DOHH2 (cell line): ENCODE data around the gene MIX23.

Experiments used
- H3F3A ChIP-seq: fragments of 200-600 bp; sonication (generic), shearing (Covaris generic); 2 replicates; pipeline ENCODE4 v1.6.0; 2016; ENCODE audit warnings: antibody characterized with exemption, mild to moderate bottlenecking; ENCODE audit not compliant: control insufficient read depth, insufficient read depth
- H3K27ac ChIP-seq: fragments of 200-600 bp; sonication (generic); 2 replicates; pipeline ENCODE4 v1.5.1; 2014; ENCODE audit warnings: low read depth, mild to moderate bottlenecking, low read length, moderate library complexity
- H3K27me3 ChIP-seq: fragments of 200-600 bp; sonication (generic); 2 replicates; pipeline ENCODE4 v1.6.1; 2014; ENCODE audit warnings: mild to moderate bottlenecking, low read length, mixed read lengths; ENCODE audit not compliant: control insufficient read depth
- H3K36me3 ChIP-seq: fragments of 200-600 bp; sonication (generic); 2 replicates; pipeline ENCODE4 v1.6.1; 2014; ENCODE audit warnings: mild to moderate bottlenecking, low read length, moderate library complexity, mixed read lengths; ENCODE audit not compliant: control insufficient read depth
- H3K4me1 ChIP-seq: fragments of 200-600 bp; sonication (generic); 2 replicates; pipeline ENCODE4 v1.6.1; 2014; ENCODE audit warnings: mild to moderate bottlenecking, low read length, mixed read lengths; ENCODE audit not compliant: control insufficient read depth
- H3K4me2 ChIP-seq: fragments of 200-600 bp; sonication (generic); 2 replicates; pipeline ENCODE4 v1.6.0; 2014; ENCODE audit warnings: mild to moderate bottlenecking, low read length, moderate library complexity
- H3K4me3 ChIP-seq: fragments of 200-600 bp; sonication (generic); 2 replicates; pipeline ENCODE4 v1.5.1; 2014; ENCODE audit warnings: mild to moderate bottlenecking, low read length, mixed read lengths
- H3K79me2 ChIP-seq: fragments of 200-600 bp; sonication (generic); 2 replicates; pipeline ENCODE4 v1.6.1; 2014; ENCODE audit warnings: mild to moderate bottlenecking, low read length, mixed read lengths; ENCODE audit not compliant: control insufficient read depth
- H3K9me2 ChIP-seq: fragments of 200-600 bp; sonication (generic); replicated peaks from 2 replicates; pipeline ENCODE4 v1.6.1; 2014; ENCODE audit warnings: mild to moderate bottlenecking, low read length, mixed read lengths; ENCODE audit not compliant: control insufficient read depth
- H3K9me3 ChIP-seq: fragments of 200-600 bp; sonication (generic); 2 replicates; pipeline ENCODE4 v1.6.1; 2014; ENCODE audit warnings: antibody characterized with exemption, low read length, mixed read lengths; ENCODE audit not compliant: control insufficient read depth, insufficient read depth
- H4K20me1 ChIP-seq: fragments of 200-600 bp; sonication (generic); 2 replicates; pipeline ENCODE4 v1.6.0; 2014; ENCODE audit warnings: low read depth, mild to moderate bottlenecking, antibody characterized with exemption, low read length, moderate library complexity; ENCODE audit not compliant: control insufficient read depth, insufficient read depth
- EZH2phosphoT487 ChIP-seq: fragments of 200-600 bp; sonication (generic); IDR thresholded peaks from 2 replicates; pipeline ENCODE4 v1.6.1; 2017; ENCODE audit warnings: borderline replicate concordance, mild to moderate bottlenecking, antibody characterized with exemption, low read length, moderate library complexity, mixed read lengths
- TF ChIP-seq, protein P1 (sequence below): fragments of 200-600 bp; sonication (generic); IDR thresholded peaks from one replicate; pipeline ENCODE4 v1.5.1; 2014; ENCODE audit warnings: antibody characterized with exemption, mild to moderate bottlenecking, low read depth, low read length; ENCODE audit not compliant: poor library complexity, severe bottlenecking

Gene MIX23

GRCh38 chr3:122312826-122313225 is 70.2 kb downstream of the MIX23 start:
- Histone ChIP-seq H3K27ac (no peak overlapping the region), H3K4me2 (no peak overlapping the region), H3F3A (no peaks in the 10 kb centered on the region), H3K9me2 (no peaks in the 10 kb centered on the region), H3K27me3 (no peaks in the 10 kb centered on the region; the same call in 1 of the 2 replicates), H3K79me2 (no peaks in the 10 kb centered on the region), H3K9me3 (no peaks in the 10 kb centered on the region), H4K20me1 (no peaks in the 10 kb centered on the region), H3K4me3 (no peak overlapping the region), H3K4me1 (no peaks in the 10 kb centered on the region), H3K36me3 (no peaks in the 10 kb centered on the region)
- TF ChIP-seq, protein P1, sequence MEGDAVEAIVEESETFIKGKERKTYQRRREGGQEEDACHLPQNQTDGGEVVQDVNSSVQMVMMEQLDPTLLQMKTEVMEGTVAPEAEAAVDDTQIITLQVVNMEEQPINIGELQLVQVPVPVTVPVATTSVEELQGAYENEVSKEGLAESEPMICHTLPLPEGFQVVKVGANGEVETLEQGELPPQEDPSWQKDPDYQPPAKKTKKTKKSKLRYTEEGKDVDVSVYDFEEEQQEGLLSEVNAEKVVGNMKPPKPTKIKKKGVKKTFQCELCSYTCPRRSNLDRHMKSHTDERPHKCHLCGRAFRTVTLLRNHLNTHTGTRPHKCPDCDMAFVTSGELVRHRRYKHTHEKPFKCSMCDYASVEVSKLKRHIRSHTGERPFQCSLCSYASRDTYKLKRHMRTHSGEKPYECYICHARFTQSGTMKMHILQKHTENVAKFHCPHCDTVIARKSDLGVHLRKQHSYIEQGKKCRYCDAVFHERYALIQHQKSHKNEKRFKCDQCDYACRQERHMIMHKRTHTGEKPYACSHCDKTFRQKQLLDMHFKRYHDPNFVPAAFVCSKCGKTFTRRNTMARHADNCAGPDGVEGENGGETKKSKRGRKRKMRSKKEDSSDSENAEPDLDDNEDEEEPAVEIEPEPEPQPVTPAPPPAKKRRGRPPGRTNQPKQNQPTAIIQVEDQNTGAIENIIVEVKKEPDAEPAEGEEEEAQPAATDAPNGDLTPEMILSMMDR: no peak
- TF ChIP-seq EZH2phosphoT487: no peak

GRCh38 chr3:122310361-122310760 is 72.7 kb downstream of the MIX23 start:
- no peaks in the 10 kb centered on the region for H3K79me2 ChIP-seq
- no peaks in the 10 kb centered on the region for H4K20me1 ChIP-seq
- no peak overlapping the region for H3K4me2 ChIP-seq
- no peaks in the 10 kb centered on the region for H3K9me3 ChIP-seq
- no peak overlapping the region for H3K27ac ChIP-seq
- no peaks in the 10 kb centered on the region for H3K9me2 ChIP-seq
- no peak overlapping the region for H3K4me3 ChIP-seq
- H3F3A ChIP-seq: no peaks in the 10 kb centered on the region
- H3K36me3 ChIP-seq: no peaks in the 10 kb centered on the region
- TF ChIP-seq EZH2phosphoT487: no peak
- TF ChIP-seq, protein P1: no peak
- H3K4me1 ChIP-seq: no peaks in the 10 kb centered on the region
- H3K27me3 ChIP-seq: peaks cover 8% of the 10 kb centered on the region; the same call in 1 of the 2 replicates
